EL (cell line): ENCODE results near the gene LRRC10.

Experiments used
- DNase-seq: peaks from one replicate; pipeline ENCODE4 v3.0.0-alpha.2; 2016

The LRRC10 gene

DNA sequence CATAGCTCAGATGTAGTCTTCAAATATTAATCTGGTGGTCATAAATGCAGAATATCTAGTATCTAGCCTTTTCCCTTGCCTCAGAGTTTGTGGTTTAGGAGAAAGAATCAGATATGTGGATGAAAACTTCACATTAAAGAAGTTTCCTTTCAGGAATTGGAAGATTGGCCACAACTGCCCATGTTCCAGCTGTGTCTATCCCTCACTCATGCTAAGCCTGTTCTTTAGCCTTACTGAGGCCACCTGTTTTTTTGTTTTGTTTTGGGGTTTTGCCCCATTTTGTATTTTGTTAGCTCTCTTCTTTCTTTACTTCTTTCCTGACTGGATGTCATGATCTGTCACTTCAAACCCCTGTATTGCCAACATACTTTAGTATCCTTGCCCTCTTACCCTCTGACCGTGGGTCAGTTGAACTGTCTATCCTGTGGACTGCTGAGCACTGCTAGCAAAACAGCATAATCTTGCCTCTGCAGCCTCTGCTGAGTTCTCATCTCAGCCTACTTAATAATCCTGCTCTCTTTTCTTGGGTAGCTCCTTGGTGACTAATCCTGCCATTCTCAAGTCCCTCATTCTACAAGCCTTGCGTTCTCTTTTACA lies 47.4 kb downstream of the LRRC10 start:
- no peak for DNase-seq
